Endodermal cell (in vitro differentiated cells): ENCODE data around the gene C19orf67. TPM values are rescaled to one million over a fixed set of nuclear protein-coding genes. Genes with fewer than 3 reads are reported as not detected.
A peak's percentile ranks its signal among the peaks of the same experiment; 100 is the strongest.

Source experiments
- DNase-seq: peaks from one replicate; pipeline ENCODE4 v3.0.0-alpha.2; 2017
- H3K27ac ChIP-seq: 2 replicates; pipeline ENCODE4 v1.5.1; 2013; ENCODE audit warnings: mild to moderate bottlenecking, low read depth, low read length, moderate library complexity
- H3K27me3 ChIP-seq: 2 replicates; pipeline ENCODE4 v1.6.1; 2013; ENCODE audit warnings: mild to moderate bottlenecking, low read length, moderate library complexity; ENCODE audit not compliant: insufficient read depth, control insufficient read depth, poor library complexity, severe bottlenecking
- H3K36me3 ChIP-seq: 2 replicates; pipeline ENCODE4 v1.7.0; 2013; ENCODE audit warnings: mild to moderate bottlenecking, low read length, moderate library complexity; ENCODE audit not compliant: control insufficient read depth, insufficient read depth
- H3K4me1 ChIP-seq: one replicate; pipeline ENCODE4 v1.7.0; 2013; ENCODE audit warnings: low read length; ENCODE audit not compliant: control insufficient read depth, insufficient read depth
- H3K4me3 ChIP-seq: 2 replicates; pipeline ENCODE4 v1.5.1; 2013; ENCODE audit warnings: mild to moderate bottlenecking, low read length, moderate library complexity
- H3K9ac ChIP-seq: 2 replicates; pipeline ENCODE4 v1.6.1; 2013; ENCODE audit warnings: mild to moderate bottlenecking, low read length, moderate library complexity; ENCODE audit not compliant: poor library complexity, severe bottlenecking; ENCODE audit errors: extremely low read depth
- H3K9me3 ChIP-seq: 2 replicates; pipeline ENCODE4 v1.6.1; 2013; ENCODE audit warnings: mild to moderate bottlenecking, low read length, moderate library complexity; ENCODE audit not compliant: control insufficient read depth
- H3K27ac Mint-ChIP-seq: 2 replicates; pipeline ENCODE4 v1.8.0; 2020; ENCODE audit warnings: mixed read lengths
- H3K27me3 Mint-ChIP-seq: 2 replicates; pipeline ENCODE4 v1.8.0; 2021; ENCODE audit warnings: mild to moderate bottlenecking, mixed read lengths; ENCODE audit not compliant: insufficient read depth
- H3K36me3 Mint-ChIP-seq: 2 replicates; pipeline ENCODE4 v1.8.0; 2020; ENCODE audit warnings: low read depth, mixed read lengths
- H3K4me1 Mint-ChIP-seq: 2 replicates; pipeline ENCODE4 v1.8.0; 2020; ENCODE audit warnings: mixed read lengths
- H3K4me3 Mint-ChIP-seq: 2 replicates; pipeline ENCODE4 v1.8.0; 2020; ENCODE audit warnings: mild to moderate bottlenecking, moderate library complexity, mixed read lengths
- H3K9me3 Mint-ChIP-seq: 2 replicates; pipeline ENCODE4 v1.8.0; 2020; ENCODE audit warnings: mild to moderate bottlenecking, mixed read lengths
- CTCF ChIP-seq: fragments of 200-600 bp; sonication (generic); conservative IDR thresholded peaks from 2 replicates; pipeline ENCODE4 v1.5.0; 2021; ENCODE audit warnings: antibody characterized with exemption, mild to moderate bottlenecking
- WGBS, 2 experiments: methylation state at CpG; one replicate each; pipeline versions ENCODE4 v1.1.5 to v1.1.7; 2013; ENCODE audit warnings: missing lambda C conversion rate in 2 of 2, mixed read lengths in 1 of 2; ENCODE audit not compliant: insufficient coverage in 1 of 2, insufficient read length in 1 of 2; 5-methylcytosine and 5-hydroxymethylcytosine counted together
- total RNA-seq, 2 donors: library from RNA; stranded (reverse); fragmentation: NEBNext Ultra II Directional in 1 of 2; extraction: Animal tissue kit (Norgen Biotek cat#: 25700) in 1 of 2; gene quantifications; 2 replicates in 1 of 2; 3 replicates in 1 of 2; pipeline ENCODE4 v1.2.1, GENCODE V29; 2021

Gene C19orf67
- total RNA-seq, 2 donors from 2014 or later: 0.73 to 1.1 TPM

- 91 to 93% methylated on average over 19 to 21 of the region's 21 CpGs for WGBS, 2 experiments
- H3K4me3 Mint-ChIP-seq: no peak overlapping the region
Observed at GRCh38 chr19:14097532-14098151, 12.1 kb upstream of the C19orf67 start.

GRCh38 chr19:14096272-14096992, 10.8 kb upstream of the C19orf67 start:
- Histone ChIP-seq H3K4me1 (no peaks in the 10 kb centered on the region), H3K4me3 (no peak overlapping the region), H3K9ac (no peak overlapping the region), H3K36me3 (peaks cover 8% of the 10 kb centered on the region), H3K27me3 (no peaks in the 10 kb centered on the region), H3K9me3 (peaks cover 9% of the 10 kb centered on the region), H3K27ac (no peak overlapping the region)
- H3K27me3 Mint-ChIP-seq: peaks cover 9% of the 10 kb centered on the region
- no peak overlapping the region for H3K4me3 Mint-ChIP-seq
- no peak overlapping the region for H3K27ac Mint-ChIP-seq
- peaks cover 7% of the 10 kb centered on the region for H3K4me1 Mint-ChIP-seq
- DNase-seq: peak; percentile 62
- TF ChIP-seq CTCF: peak; percentile 59
- WGBS, 2 experiments: 92 to 100% methylated on average over 4 to 9 of the region's 11 CpGs
- H3K36me3 Mint-ChIP-seq: peaks cover 29% of the 10 kb centered on the region
- H3K9me3 Mint-ChIP-seq: peaks cover 22% of the 10 kb centered on the region

More at GRCh38 chr19:14097532-14098151, 12.1 kb upstream of the C19orf67 start:
- no peak overlapping the region for H3K9ac ChIP-seq
- Mint-ChIP-seq H3K27ac (peak overlapping the region; percentile 18), H3K36me3 (peaks cover 31% of the 10 kb centered on the region), H3K9me3 (peaks cover 20% of the 10 kb centered on the region), H3K27me3 (peaks cover 5% of the 10 kb centered on the region), H3K4me1 (no peaks in the 10 kb centered on the region)
- no peak overlapping the region for H3K4me3 ChIP-seq
- peaks cover 10% of the 10 kb centered on the region for H3K36me3 ChIP-seq
- H3K27ac ChIP-seq: no peak overlapping the region
- H3K9me3 ChIP-seq: peaks cover 9% of the 10 kb centered on the region
- no peaks in the 10 kb centered on the region for H3K4me1 ChIP-seq
- TF ChIP-seq CTCF: peak; percentile 57
- DNase-seq: peak; percentile 63
- H3K27me3 ChIP-seq: no peaks in the 10 kb centered on the region

- H3K27ac ChIP-seq: no peak overlapping the region
- TF ChIP-seq CTCF: no peak
- WGBS, 2 experiments: 91 to 99% methylated on average over 7 of the region's 7 CpGs
- Mint-ChIP-seq H3K4me1 (peaks cover 8% of the 10 kb centered on the region), H3K4me3 (no peak overlapping the region), H3K36me3 (peaks cover 20% of the 10 kb centered on the region), H3K27me3 (peaks cover 9% of the 10 kb centered on the region), H3K27ac (no peak overlapping the region), H3K9me3 (peaks cover 22% of the 10 kb centered on the region)
- peaks cover 4% of the 10 kb centered on the region for H3K36me3 ChIP-seq
- H3K4me3 ChIP-seq: no peak overlapping the region
- peaks cover 9% of the 10 kb centered on the region for H3K9me3 ChIP-seq
- no peak overlapping the region for H3K9ac ChIP-seq
- H3K4me1 ChIP-seq: no peaks in the 10 kb centered on the region
- H3K27me3 ChIP-seq: no peaks in the 10 kb centered on the region
- DNase-seq: no peak
Observed at GRCh38 chr19:14094854-14095253, 9.3 kb upstream of the C19orf67 start.
